ENCODE results near the gene VAC14.

VAC14 gene

GRCh38 chr16:70687102-70687511 lies 113.9 kb downstream of the VAC14 start:
- in situ Hi-C loops (cut with HindIII; ENCODE audit: low sequenced_read_pairs), result no loop called here
- no peak for DNase-seq (ENCODE audit: low read depth, low spot score)
- no peak for TF ChIP-seq CTCF (IDR thresholded peaks at IDR 0.05; ENCODE audit: low read depth, low read length)
- H3K4me3 ChIP-seq (ENCODE audit: low read depth, low read length), result no peak overlapping the region

- no peak for TF ChIP-seq CTCF (IDR thresholded peaks at IDR 0.05; ENCODE audit: low read depth, low read length)
- DNase-seq (ENCODE audit: low read depth, low spot score), result no peak
- in situ Hi-C loops (cut with HindIII; ENCODE audit: low sequenced_read_pairs), result no loop called here
- peak overlapping the region; percentile 29 for H3K4me3 ChIP-seq (ENCODE audit: low read depth, low read length)
Measured at GRCh38 chr16:70686376-70687101, 114.4 kb downstream of the VAC14 start.

- peak within 1 kb of the TSS; percentile 79 for H3K4me3 ChIP-seq (ENCODE audit: low read depth, low read length)
- in situ Hi-C loops (cut with HindIII; ENCODE audit: low sequenced_read_pairs), result no loop called here
- peak; percentile 91 for DNase-seq (ENCODE audit: low read depth, low spot score)
- TF ChIP-seq CTCF (IDR thresholded peaks at IDR 0.05; ENCODE audit: low read depth, low read length), result no peak
Measured at GRCh38 chr16:70685938-70686375, 115.0 kb downstream of the VAC14 start, which contains the start of gene MTSS2. Gene MTSS2 (minus strand): TSS chr16:70686053. CDS start chr16:70685791, 262 bp downstream.

- no peak for DNase-seq (ENCODE audit: low read depth, low spot score)
- peak overlapping the region; percentile 79 for H3K4me3 ChIP-seq (ENCODE audit: low read depth, low read length)
- in situ Hi-C loops (cut with HindIII; ENCODE audit: low sequenced_read_pairs), result no loop called here
- no peak for TF ChIP-seq CTCF (IDR thresholded peaks at IDR 0.05; ENCODE audit: low read depth, low read length)
Measured at GRCh38 chr16:70685061-70685937, 115.7 kb downstream of the VAC14 start.

GRCh38 chr16:70684146-70685060 lies 116.6 kb downstream of the VAC14 start:
- DNase-seq (ENCODE audit: low read depth, low spot score), result no peak
- in situ Hi-C loops (cut with HindIII; ENCODE audit: low sequenced_read_pairs), result no loop called here
- TF ChIP-seq CTCF (IDR thresholded peaks at IDR 0.05; ENCODE audit: low read depth, low read length), result no peak
- H3K4me3 ChIP-seq (ENCODE audit: low read depth, low read length), result peak overlapping the region; percentile 79

Data from astrocyte of the spinal cord (primary cell).